PFSK-1 (cell line): ENCODE data around the gene NRG3.

Source experiments
- POLR2AphosphoS5 ChIP-seq: IDR thresholded peaks from 2 replicates; pipeline ENCODE4 v1.6.1; 2012; ENCODE audit warnings: low read depth, mild to moderate bottlenecking, control low read depth, low read length, moderate library complexity
- SIN3A ChIP-seq: IDR thresholded peaks from 2 replicates; pipeline ENCODE4 v1.6.1; 2012; ENCODE audit warnings: mild to moderate bottlenecking, low read length, moderate library complexity, borderline replicate concordance; ENCODE audit not compliant: insufficient read depth
- TF ChIP-seq, protein P1 (sequence below), 2 experiments: IDR thresholded peaks; 2 replicates each; pipeline versions ENCODE4 v1.6.1 to v1.8.0; 2011 to 2012; ENCODE audit warnings: low read depth in 2 of 2, low read length in 2 of 2, control low read depth in 1 of 2, inconsistent platforms in 1 of 2, mild to moderate bottlenecking in 1 of 2, moderate library complexity in 1 of 2; ENCODE audit not compliant: insufficient read depth in 1 of 2

DNA sequence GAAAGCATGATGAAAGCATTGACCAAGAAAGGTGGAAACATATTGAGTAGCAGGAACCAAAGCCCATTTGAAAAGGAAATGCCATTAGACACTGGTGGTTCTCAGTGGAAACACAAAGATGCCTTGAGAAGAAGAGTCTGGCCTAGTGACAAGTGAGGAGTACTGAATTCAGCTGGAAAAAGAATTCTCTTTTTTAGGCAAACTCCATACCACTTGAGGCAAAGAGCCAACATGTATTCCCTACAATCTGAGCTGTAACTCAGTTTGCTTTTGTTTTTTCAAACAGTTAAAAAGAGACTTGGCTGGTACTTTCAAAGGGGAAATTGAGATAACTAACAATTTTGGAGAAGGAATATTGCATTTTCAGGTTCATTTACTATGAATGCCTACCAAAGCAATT is 624.0 kb downstream of the NRG3 start:
- TF ChIP-seq, protein P1, sequence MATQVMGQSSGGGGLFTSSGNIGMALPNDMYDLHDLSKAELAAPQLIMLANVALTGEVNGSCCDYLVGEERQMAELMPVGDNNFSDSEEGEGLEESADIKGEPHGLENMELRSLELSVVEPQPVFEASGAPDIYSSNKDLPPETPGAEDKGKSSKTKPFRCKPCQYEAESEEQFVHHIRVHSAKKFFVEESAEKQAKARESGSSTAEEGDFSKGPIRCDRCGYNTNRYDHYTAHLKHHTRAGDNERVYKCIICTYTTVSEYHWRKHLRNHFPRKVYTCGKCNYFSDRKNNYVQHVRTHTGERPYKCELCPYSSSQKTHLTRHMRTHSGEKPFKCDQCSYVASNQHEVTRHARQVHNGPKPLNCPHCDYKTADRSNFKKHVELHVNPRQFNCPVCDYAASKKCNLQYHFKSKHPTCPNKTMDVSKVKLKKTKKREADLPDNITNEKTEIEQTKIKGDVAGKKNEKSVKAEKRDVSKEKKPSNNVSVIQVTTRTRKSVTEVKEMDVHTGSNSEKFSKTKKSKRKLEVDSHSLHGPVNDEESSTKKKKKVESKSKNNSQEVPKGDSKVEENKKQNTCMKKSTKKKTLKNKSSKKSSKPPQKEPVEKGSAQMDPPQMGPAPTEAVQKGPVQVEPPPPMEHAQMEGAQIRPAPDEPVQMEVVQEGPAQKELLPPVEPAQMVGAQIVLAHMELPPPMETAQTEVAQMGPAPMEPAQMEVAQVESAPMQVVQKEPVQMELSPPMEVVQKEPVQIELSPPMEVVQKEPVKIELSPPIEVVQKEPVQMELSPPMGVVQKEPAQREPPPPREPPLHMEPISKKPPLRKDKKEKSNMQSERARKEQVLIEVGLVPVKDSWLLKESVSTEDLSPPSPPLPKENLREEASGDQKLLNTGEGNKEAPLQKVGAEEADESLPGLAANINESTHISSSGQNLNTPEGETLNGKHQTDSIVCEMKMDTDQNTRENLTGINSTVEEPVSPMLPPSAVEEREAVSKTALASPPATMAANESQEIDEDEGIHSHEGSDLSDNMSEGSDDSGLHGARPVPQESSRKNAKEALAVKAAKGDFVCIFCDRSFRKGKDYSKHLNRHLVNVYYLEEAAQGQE (IDR thresholded peaks at IDR 0.05; ENCODE audit: insufficient read depth in 1 of 2, low read depth in 2 of 2, low read length in 2 of 2) = no peak
- TF ChIP-seq POLR2AphosphoS5 (no peak), SIN3A (no peak)
